Mammary epithelial cell (primary cell): ENCODE results near the gene HSD11B1.

ENCODE experiments used
- EZH2 ChIP-seq: IDR thresholded peaks from 2 replicates; pipeline ENCODE4 v1.6.1; 2012; ENCODE audit warnings: low read length, inconsistent platforms, borderline replicate concordance
- TF ChIP-seq, protein P1 (sequence below), 2 donors: IDR thresholded peaks in 1 of 2; conservative IDR thresholded peaks in 1 of 2; 2 replicates each; pipeline ENCODE4 v1.5.1; 2011 to 2012; ENCODE audit warnings: inconsistent platforms in 2 of 2, low read length in 2 of 2, mild to moderate bottlenecking in 2 of 2, control low read depth in 1 of 2, low read depth in 1 of 2; ENCODE audit not compliant: insufficient read depth in 1 of 2; ENCODE audit errors: extremely low read depth in 1 of 2

DNA sequence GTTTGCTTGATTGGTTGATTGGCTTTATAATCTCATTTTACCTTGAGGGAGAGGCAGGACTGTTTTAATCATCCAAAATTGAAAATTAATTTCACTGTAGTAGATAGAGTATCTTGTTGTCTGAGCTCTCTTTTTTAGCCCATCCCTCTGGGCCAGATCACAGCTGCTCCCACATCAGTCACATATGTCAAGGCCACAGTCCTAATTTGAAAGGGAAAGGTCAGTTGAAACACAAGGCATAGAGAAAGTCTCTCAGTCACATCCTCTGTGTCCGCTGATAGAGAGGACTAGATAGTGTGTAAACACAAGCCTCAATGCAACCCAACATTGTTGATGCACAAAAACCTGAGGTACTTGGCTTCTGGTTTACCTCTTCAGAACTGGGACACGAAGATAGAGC is 72.9 kb downstream of the HSD11B1 start:
- TF ChIP-seq, protein P1, sequence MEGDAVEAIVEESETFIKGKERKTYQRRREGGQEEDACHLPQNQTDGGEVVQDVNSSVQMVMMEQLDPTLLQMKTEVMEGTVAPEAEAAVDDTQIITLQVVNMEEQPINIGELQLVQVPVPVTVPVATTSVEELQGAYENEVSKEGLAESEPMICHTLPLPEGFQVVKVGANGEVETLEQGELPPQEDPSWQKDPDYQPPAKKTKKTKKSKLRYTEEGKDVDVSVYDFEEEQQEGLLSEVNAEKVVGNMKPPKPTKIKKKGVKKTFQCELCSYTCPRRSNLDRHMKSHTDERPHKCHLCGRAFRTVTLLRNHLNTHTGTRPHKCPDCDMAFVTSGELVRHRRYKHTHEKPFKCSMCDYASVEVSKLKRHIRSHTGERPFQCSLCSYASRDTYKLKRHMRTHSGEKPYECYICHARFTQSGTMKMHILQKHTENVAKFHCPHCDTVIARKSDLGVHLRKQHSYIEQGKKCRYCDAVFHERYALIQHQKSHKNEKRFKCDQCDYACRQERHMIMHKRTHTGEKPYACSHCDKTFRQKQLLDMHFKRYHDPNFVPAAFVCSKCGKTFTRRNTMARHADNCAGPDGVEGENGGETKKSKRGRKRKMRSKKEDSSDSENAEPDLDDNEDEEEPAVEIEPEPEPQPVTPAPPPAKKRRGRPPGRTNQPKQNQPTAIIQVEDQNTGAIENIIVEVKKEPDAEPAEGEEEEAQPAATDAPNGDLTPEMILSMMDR (conservative IDR thresholded peaks at IDR 0.05 in 1 of 2, IDR thresholded peaks at IDR 0.05 in 1 of 2; ENCODE audit: extremely low read depth in 1 of 2, insufficient read depth in 1 of 2, low read depth in 1 of 2, low read length in 2 of 2), result no peak
- no peak for TF ChIP-seq EZH2
